Activated T-cell treated with anti-CD3 and anti-CD28 coated beads, Interleukin-2, amount 50 U/mL, for 72 hours (primary cell): Measurements from ENCODE around the gene BST1. TPM values are rescaled to one million over a fixed set of nuclear protein-coding genes. Genes with fewer than 3 reads are reported as not detected.
"Not testable (repeated sequence)": the region's sequence is repeated elsewhere in the genome, so short reads cannot be mapped to it uniquely, and the experiment has no call there.

Source experiments
- ATAC-seq, 2 donors: fragments of 150-1000 bp; cut with Tn5 transposase; replicated peaks in 1 of 2; 2 replicates each; pipeline ENCODE4 v1.10.0; 2021; ENCODE audit warnings: moderate library complexity in 2 of 2, mild to moderate bottlenecking in 1 of 2
- DNase-seq, 2 donors: peaks; one replicate each; pipeline ENCODE4 v3.0.0; 2021 to 2022; ENCODE audit warnings: mixed read lengths in 1 of 2
- H3K27ac Mint-ChIP-seq: one replicate; pipeline ENCODE4 v1.8.0; 2022; ENCODE audit warnings: mild to moderate bottlenecking, moderate library complexity, mixed read lengths
- H3K27me3 Mint-ChIP-seq: one replicate; pipeline ENCODE4 v1.8.0; 2022; ENCODE audit warnings: low read depth, mixed read lengths
- H3K36me3 Mint-ChIP-seq, 2 donors: one replicate each; pipeline ENCODE4 v1.8.0; 2022; ENCODE audit warnings: mixed read lengths in 2 of 2, mild to moderate bottlenecking in 1 of 2; ENCODE audit not compliant: insufficient read depth in 2 of 2
- H3K4me1 Mint-ChIP-seq: one replicate; pipeline ENCODE4 v1.8.0; 2022; ENCODE audit warnings: low read depth, mixed read lengths
- H3K4me3 Mint-ChIP-seq, 2 donors: one replicate each; pipeline ENCODE4 v1.8.0; 2022; ENCODE audit warnings: mild to moderate bottlenecking in 2 of 2, mixed read lengths in 2 of 2, moderate library complexity in 2 of 2
- H3K9me3 Mint-ChIP-seq, 2 donors: one replicate each; pipeline ENCODE4 v1.8.0; 2022; ENCODE audit warnings: mixed read lengths in 2 of 2
- total RNA-seq, 2 donors: library from RNA; stranded (reverse); gene quantifications; one replicate each; pipeline ENCODE4 v1.2.3, GENCODE V29; 2022

The BST1 gene
- total RNA-seq, 2 donors from 2014 or later, result 0.24 to 0.65 TPM

DNA sequence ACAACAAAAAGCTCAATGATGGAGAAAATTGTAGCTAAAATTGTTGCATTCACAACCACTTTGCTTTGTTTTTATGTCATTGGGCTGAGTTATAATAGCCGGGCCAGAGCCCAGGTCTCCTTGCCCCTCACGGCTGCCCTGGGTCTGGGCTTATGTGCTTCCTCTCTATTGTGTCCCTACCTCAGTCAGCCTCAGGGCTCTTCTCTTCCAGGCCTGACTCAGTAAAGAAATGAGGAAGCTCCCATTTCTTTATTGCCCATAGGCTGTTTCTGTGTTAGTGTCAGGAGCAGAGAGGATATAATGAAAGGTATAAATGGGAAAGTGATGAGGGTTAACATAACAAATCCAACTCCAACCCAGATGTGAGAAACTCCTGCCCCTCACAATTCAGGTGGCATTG, 18.0 kb downstream of the BST1 start:
- H3K27ac Mint-ChIP-seq, result no peak overlapping the region
- no peaks in the 10 kb centered on the region for H3K9me3 Mint-ChIP-seq
- DNase-seq (no peak), ATAC-seq (no peak)
- no peak overlapping the region for H3K4me3 Mint-ChIP-seq
- peaks cover under 1% of the 10 kb centered on the region for H3K27me3 Mint-ChIP-seq
- no peaks in the 10 kb centered on the region for H3K4me1 Mint-ChIP-seq
- no peaks in the 10 kb centered on the region for H3K36me3 Mint-ChIP-seq

DNA sequence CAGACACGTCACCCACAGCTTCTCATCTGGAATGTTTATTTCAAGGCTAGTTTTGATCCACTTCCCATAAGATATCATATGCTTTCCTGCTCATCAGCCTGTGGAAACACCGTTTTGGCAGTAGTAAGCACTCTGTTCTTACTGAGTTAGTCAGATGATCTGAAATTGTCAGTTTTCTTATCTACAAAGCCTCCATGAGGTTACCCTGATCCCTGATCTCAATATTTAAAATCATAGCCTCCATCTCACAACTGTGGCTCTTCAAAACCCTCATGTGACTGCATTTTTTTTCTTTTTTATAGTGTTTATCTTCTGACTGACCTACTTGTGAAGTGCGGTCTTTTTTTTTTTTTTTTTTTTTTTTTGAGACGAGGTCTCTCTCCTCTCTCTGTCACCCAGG, 22.7 kb downstream of the BST1 start:
- H3K27ac Mint-ChIP-seq, result no peak overlapping the region
- peaks cover 7% of the 10 kb centered on the region for H3K27me3 Mint-ChIP-seq
- DNase-seq, result no peak

DNA sequence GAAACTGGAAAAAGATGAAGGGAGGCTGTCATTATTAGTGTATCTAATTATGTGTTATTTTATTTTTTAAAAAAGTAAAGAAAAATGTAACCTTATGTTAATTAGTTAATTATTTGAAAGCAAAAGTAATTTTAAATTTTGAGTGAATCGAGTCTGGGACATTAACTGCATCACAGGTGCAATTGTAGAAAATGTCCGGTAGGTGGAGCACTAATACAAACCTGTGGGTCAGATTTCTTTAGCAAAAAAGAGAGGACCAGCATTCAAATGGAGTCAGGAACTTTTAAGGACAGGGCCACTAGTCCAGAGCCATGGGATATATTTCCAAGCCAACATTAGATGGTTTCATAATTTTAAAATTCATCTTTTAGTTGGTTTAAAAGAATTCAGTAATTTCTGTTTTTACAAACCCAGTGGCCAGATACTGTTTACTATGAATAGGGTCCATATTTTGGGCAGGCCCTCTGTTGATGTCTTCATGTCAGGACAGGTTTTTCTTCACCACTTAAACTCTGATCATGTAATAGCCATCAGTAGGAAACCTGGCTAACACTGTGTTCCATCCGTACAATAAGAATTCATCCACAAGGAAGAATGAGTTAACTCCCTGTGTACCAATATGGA, 27.2 kb downstream of the BST1 start:
- H3K27ac Mint-ChIP-seq, result no peak overlapping the region
- no peak overlapping the region for H3K4me3 Mint-ChIP-seq
- no peaks in the 10 kb centered on the region for H3K9me3 Mint-ChIP-seq
- H3K4me1 Mint-ChIP-seq, result peaks cover 16% of the 10 kb centered on the region
- ATAC-seq (peak in 1 of 2 donors; percentile 43), DNase-seq (peak; percentile 12 to 34)
- no peaks in the 10 kb centered on the region for H3K36me3 Mint-ChIP-seq
- peaks cover 7% of the 10 kb centered on the region for H3K27me3 Mint-ChIP-seq

More for the DNA sequence above, 22.7 kb downstream of the BST1 start:
- Mint-ChIP-seq H3K9me3 (no peaks in the 10 kb centered on the region), H3K4me3 (no peak overlapping the region), H3K4me1 (no peaks in the 10 kb centered on the region), H3K36me3 (no peaks in the 10 kb centered on the region)
- no peak for ATAC-seq

DNA sequence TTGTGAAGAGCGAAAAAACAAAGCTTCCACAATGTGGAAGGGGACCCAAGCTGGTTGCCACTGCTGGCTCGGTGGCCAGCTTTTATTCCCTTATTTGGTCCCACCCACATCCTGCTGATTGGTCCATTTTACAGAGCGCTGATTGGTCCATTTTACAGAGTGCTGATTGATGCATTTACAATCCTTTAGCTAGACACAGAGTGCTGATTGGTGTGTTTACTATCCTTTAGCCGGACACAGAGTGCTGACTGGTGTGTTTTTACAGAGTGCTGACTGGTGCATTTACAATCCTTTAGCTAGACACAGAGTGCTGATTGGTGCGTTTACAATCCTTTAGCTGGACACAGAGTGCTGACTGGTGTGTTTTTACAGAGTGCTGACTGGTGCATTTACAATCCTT, 30.2 kb downstream of the BST1 start:
- not testable (repeated sequence) for H3K4me3 Mint-ChIP-seq, H3K27me3 Mint-ChIP-seq, ATAC-seq, H3K27ac Mint-ChIP-seq, DNase-seq, H3K36me3 Mint-ChIP-seq, H3K9me3 Mint-ChIP-seq
- peaks cover 28% of the 10 kb centered on the region for H3K4me1 Mint-ChIP-seq

DNA sequence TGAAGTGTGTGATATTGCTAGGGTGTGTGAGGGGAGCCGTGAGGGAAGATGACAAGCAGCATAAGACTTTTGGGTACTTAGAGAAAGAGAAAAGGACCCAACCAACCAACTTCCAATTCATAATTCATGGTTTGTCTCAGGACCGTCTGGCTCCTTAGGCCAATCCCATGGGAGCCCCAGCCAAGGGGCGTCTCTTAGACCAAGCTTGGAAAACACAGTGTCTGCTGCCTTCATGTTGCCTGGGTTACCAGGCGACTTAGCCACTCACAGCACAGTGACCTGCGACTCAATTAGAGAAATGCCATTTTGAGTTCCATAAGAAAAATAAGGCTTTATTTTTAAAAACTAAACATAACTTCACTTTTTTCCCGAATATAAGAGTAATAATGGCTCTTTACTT, 32.7 kb downstream of the BST1 start:
- ATAC-seq (no peak), DNase-seq (no peak)
- no peak overlapping the region for H3K4me3 Mint-ChIP-seq
- peaks cover 6% of the 10 kb centered on the region for H3K27me3 Mint-ChIP-seq
- peaks cover 1 to 2% of the 10 kb centered on the region in 2 donors for H3K9me3 Mint-ChIP-seq
- H3K27ac Mint-ChIP-seq, result no peak overlapping the region
- H3K4me1 Mint-ChIP-seq, result peaks cover 49% of the 10 kb centered on the region
- peaks cover 3 to 8% of the 10 kb centered on the region in 2 donors for H3K36me3 Mint-ChIP-seq

DNA sequence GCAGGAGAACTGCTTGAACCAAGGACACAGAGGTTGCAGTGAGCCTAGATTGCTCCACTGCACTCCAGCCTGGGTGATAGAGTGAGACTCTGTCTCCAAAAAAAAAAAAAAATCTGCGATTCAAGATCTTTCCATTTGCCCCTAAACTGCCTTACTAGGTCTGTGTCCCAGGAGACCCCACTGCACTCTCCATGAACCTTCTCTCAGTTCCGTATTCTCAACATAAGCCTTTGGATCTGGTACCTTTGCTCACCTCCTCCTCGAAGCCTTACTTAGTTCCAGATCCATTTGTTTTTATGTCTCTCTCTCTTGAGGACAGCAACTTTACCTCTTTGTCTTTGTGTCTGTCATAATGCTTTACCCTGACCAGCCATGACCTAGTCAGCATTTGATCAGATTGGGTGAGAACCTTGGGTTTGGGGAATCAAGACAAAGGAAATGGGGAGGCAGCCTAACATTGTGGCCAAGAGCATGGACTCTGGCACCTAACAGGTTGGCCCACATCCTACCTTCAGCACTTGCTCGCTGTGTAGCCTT, 33.7 kb downstream of the BST1 start:
- no peak overlapping the region for H3K27ac Mint-ChIP-seq
- H3K4me1 Mint-ChIP-seq, result peaks cover 43% of the 10 kb centered on the region
- peaks cover 3 to 4% of the 10 kb centered on the region in 2 donors for H3K9me3 Mint-ChIP-seq
- H3K27me3 Mint-ChIP-seq, result peaks cover 6% of the 10 kb centered on the region
- H3K4me3 Mint-ChIP-seq, result no peak overlapping the region
- peaks cover 7 to 11% of the 10 kb centered on the region in 2 donors for H3K36me3 Mint-ChIP-seq
- no peak for ATAC-seq
- no peak for DNase-seq

DNA sequence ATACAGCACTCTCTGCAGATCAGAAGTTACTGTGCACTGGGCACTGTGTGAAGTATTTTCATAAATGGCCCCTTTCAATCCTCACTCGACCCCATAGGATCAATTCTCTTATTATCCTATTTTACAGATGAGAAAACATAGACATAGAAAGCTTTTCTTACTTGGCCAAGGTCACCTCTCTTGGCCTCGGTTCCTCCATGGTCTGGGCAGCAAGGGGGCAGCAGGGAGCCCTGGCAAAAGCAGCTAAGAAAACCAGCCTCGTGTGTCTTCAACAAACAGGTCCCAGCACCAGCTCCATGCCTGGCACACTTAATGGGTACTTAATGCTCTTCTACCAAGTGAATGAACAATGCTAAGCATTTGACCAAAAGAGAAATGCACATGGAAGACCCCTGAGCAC, 34.4 kb downstream of the BST1 start:
- peaks cover 8 to 15% of the 10 kb centered on the region in 2 donors for H3K36me3 Mint-ChIP-seq
- H3K4me3 Mint-ChIP-seq, result no peak overlapping the region
- H3K4me1 Mint-ChIP-seq, result peaks cover 43% of the 10 kb centered on the region
- H3K27ac Mint-ChIP-seq, result no peak overlapping the region
- DNase-seq (peak in 1 of 2 donors; percentile 17), ATAC-seq (no peak)
- H3K27me3 Mint-ChIP-seq, result peaks cover 6% of the 10 kb centered on the region
- peaks cover 4 to 5% of the 10 kb centered on the region in 2 donors for H3K9me3 Mint-ChIP-seq

DNA sequence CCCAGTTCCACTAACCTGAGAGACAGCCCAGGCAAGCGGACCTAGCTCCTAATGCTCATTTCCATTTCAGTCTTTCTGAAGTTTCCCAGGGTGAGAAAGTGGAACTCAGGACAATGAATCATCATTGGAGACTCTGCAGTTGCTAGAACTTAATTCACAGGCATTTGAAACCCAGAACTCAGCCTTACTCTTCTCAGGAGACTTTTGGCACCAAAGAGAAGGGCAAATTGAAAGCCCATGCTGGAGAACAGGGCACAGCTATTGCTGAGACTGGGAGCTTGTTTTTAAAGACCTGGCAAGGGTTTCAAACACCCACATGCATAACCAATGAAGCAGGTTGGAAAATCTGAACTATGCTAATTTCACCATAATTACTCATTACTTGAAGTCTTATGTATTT, 36.0 kb downstream of the BST1 start:
- H3K9me3 Mint-ChIP-seq, result peaks cover 13% of the 10 kb centered on the region in 2 donors
- peak overlapping the region; percentile 36 to 57 for H3K4me3 Mint-ChIP-seq
- H3K36me3 Mint-ChIP-seq, result peaks cover 16 to 27% of the 10 kb centered on the region in 2 donors
- peak overlapping the region; percentile 36 for H3K27ac Mint-ChIP-seq
- peaks cover 6% of the 10 kb centered on the region for H3K27me3 Mint-ChIP-seq
- DNase-seq (peak; percentile 10 to 24), ATAC-seq (peak; percentile 89 to 90)
- peaks cover 38% of the 10 kb centered on the region for H3K4me1 Mint-ChIP-seq

DNA sequence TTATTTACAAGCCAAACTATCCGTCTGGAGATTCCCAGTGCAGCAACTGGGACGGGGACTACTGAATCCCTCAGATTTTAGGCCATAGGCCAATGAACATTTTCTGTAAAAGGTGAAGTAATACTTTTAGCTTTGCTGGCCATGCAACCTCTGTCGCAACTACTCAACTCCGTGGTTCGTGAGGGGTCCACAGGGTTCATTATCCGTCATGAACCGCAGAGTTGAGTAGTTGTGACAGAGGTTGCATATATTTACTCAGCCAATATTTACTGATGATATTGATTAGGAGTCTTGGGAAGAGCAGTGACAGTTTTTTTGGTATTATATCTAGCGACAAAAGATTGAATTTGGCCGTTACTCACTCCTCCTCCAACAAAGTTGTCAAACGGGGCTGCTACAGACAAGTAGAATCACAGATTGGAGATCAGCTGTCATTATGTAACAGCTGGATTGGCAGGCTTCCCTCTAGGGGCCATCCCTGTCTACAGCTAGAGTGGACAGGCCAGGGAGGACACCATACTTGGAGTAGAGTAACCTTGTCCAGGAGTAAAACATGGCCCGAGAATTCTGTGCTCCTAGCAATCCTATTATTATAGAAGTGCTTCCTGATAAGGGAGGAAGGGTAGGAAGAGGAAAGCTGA, 38.0 kb downstream of the BST1 start:
- H3K4me3 Mint-ChIP-seq, result no peak overlapping the region
- peaks cover 22 to 33% of the 10 kb centered on the region in 2 donors for H3K36me3 Mint-ChIP-seq
- H3K27me3 Mint-ChIP-seq, result peaks cover 6% of the 10 kb centered on the region
- peaks cover 30% of the 10 kb centered on the region for H3K4me1 Mint-ChIP-seq
- ATAC-seq (no peak), DNase-seq (no peak)
- no peak overlapping the region for H3K27ac Mint-ChIP-seq
- H3K9me3 Mint-ChIP-seq, result peaks cover 16 to 19% of the 10 kb centered on the region in 2 donors

DNA sequence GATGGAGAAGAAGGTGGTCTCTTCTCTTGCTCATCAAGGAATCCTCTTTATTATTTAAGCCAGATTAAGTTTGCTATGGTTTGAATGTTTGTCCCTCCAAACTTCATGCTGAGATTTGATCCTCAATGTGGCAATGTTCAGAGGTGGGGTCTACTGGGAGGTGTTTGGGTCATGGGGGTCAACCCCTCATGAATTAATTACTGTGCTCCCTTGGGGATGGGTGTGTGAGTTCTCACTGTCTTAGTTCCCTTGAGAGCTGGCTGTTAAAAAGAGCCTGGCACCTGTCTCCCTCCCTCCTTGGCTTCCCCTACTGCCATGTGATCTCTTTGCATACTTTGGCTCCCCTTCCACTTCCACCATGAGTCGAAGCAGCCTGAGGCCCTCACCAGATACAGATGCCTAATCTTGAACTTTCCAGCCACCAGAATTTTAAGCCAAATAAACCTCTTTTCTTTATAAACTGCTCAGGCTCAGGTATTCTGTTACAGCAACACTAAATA, 39.3 kb downstream of the BST1 start:
- DNase-seq, result no peak
- peaks cover 22 to 23% of the 10 kb centered on the region in 2 donors for H3K9me3 Mint-ChIP-seq
- H3K27ac Mint-ChIP-seq, result no peak overlapping the region
- ATAC-seq, result no peak
- H3K4me3 Mint-ChIP-seq, result no peak overlapping the region
- peaks cover 6% of the 10 kb centered on the region for H3K27me3 Mint-ChIP-seq
- peaks cover 42% of the 10 kb centered on the region for H3K4me1 Mint-ChIP-seq
- H3K36me3 Mint-ChIP-seq, result peaks cover 25 to 42% of the 10 kb centered on the region in 2 donors

DNA sequence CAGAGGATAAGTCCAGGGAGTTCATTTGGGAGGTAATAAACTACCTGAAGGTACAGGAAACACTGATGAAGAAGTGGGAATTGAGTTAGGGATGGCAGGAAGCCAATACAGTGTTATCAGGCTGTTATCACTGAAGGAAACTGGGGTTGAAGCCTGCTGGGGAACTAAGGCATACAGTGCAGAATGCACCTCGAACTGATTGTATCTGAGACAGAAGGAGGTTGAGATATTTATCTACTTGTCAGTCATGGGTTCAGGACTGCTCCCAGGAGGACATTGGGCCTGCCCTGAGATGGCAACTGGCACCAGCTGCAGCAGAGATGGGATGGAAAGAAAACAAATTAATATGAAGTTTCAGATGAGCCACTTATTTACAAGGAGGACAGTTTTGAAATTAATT, 39.8 kb downstream of the BST1 start:
- peaks cover 39% of the 10 kb centered on the region for H3K4me1 Mint-ChIP-seq
- DNase-seq (no peak), ATAC-seq (no peak)
- H3K36me3 Mint-ChIP-seq, result peaks cover 25 to 42% of the 10 kb centered on the region in 2 donors
- H3K4me3 Mint-ChIP-seq, result no peak overlapping the region
- H3K27ac Mint-ChIP-seq, result no peak overlapping the region
- H3K9me3 Mint-ChIP-seq, result peaks cover 23 to 24% of the 10 kb centered on the region in 2 donors
- peaks cover 5% of the 10 kb centered on the region for H3K27me3 Mint-ChIP-seq

DNA sequence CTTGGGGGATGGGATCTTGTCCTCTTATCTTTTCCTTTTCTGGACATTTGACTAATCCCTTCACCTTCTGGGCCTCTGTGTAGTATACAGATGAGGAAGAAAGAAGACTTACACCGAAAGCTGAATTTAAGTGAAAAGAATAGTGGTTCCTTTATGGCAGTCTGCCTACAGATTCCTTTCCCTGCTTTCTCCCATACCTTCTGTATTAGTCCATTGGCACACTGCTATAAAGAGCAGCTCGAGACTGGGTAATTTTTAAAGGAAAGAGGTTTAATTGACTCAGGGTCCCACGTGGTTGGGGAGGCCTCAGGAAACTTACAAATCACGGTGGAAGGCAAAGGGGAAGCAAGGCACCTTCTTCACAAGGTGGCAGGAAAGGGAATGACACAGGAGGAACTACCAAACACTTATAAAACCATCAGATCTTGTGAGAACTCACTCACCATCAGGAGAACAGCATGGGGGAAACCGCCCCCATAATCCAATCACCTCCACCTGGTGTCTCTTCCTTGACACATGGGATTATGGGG, 41.2 kb downstream of the BST1 start:
- no peaks in the 10 kb centered on the region for H3K27me3 Mint-ChIP-seq
- no peak overlapping the region for H3K27ac Mint-ChIP-seq
- peaks cover 25% of the 10 kb centered on the region for H3K4me1 Mint-ChIP-seq
- DNase-seq (no peak), ATAC-seq (no peak)
- peaks cover 25 to 44% of the 10 kb centered on the region in 2 donors for H3K36me3 Mint-ChIP-seq
- peaks cover 23 to 24% of the 10 kb centered on the region in 2 donors for H3K9me3 Mint-ChIP-seq
- no peak overlapping the region for H3K4me3 Mint-ChIP-seq

DNA sequence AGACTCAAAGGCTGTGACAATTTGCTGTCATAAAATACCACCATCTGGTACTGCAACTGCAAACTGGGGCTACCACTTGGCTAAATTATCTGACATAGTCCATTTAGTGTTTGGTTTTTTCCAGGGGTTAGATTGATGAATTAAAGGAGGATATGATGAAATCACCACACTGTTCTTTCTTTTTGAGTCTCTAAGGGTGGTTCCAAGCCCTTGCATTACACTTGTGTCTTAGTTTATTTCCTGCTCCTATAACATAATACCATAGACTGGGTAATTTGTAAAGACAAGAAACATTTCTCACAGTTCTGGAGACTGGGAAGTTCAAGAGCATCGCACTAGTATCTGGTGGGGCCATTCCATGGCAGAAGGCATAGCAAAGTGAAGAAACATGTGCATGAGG, 43.2 kb downstream of the BST1 start:
- H3K36me3 Mint-ChIP-seq, result peaks cover 22 to 34% of the 10 kb centered on the region in 2 donors
- peaks cover 14% of the 10 kb centered on the region for H3K4me1 Mint-ChIP-seq
- no peaks in the 10 kb centered on the region for H3K27me3 Mint-ChIP-seq
- ATAC-seq, result peak; percentile 68 to 87
- H3K9me3 Mint-ChIP-seq, result peaks cover 24% of the 10 kb centered on the region in 2 donors
- H3K27ac Mint-ChIP-seq, result no peak overlapping the region
- no peak for DNase-seq
- H3K4me3 Mint-ChIP-seq, result peak overlapping the region in 1 of 2 donors; percentile 21
